ENCODE data around the gene ECE1.
"Not testable (repeated sequence)": the region's sequence is repeated elsewhere in the genome, so short reads cannot be mapped to it uniquely, and the experiment has no call there.

The ECE1 gene

DNA sequence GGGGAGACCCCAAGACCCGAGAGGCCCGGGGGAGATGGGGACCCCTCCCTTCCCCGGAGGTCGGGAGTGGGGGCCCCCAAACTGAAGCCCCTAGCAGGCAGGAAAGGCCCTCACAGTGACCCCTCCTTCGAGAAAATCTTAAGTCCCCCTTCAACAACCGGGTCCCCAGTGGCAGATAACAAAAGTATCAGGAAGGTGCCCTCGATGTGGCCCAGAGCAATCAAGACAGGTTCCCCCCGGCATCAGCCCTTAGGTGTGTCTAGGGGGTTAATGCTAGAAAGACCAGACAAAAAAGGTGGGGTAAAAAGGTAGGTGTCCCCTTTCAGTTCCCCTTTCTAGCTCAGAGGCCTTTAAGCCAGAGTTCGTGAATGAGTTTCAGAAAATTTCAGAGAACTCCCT is 282 bp upstream of the ECE1 start:
- no peak for DNase-seq

DNA sequence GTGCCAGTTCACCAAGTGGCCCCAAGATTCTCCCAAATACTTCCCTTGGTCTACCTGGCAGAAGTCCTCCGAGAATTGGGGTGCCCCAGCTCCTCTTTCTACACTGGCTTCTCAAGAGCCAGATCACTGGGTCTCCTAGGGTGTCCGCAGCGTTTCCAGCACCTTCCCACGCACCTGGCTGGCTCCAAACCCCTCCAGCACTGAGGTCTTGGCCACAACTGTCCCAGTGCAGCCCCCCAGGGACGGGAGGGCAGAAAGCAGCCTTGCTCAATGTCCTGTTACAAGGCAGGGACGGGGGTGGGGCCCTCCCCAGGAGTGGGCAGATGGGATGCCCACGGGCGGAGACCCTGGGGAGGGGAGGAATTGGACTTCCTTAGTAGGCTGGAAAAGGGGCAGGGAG is 1.1 kb downstream of the ECE1 start:
- no peak for DNase-seq

DNA sequence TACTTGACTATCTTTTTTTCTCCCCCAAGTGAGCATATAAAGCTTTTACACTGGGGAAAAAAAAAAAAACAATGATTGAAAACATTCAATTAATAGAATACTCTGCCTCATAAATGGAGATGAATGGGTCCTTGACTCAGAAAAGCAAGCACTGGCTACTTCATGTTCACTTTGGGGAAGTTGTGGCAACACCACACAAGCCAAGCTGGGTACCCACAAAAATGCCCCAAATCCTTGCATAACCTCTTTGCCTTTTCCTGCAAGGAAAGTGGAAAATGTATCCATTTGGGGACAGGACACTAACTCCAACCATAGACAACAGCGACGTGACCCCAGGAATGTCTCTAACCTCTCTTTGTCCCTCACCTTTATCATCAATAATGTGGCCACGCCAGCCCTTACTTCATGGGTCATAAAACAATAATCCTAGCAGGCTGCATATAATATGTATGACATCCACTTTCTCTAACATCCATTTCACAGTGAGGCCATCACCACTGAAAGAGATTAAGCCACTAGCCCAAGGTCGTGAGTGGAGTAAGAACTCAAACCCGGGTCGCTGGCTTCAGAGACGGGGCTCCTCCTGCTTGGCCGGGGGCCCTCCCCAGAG is 2.3 kb downstream of the ECE1 start:
- no peak for DNase-seq

DNA sequence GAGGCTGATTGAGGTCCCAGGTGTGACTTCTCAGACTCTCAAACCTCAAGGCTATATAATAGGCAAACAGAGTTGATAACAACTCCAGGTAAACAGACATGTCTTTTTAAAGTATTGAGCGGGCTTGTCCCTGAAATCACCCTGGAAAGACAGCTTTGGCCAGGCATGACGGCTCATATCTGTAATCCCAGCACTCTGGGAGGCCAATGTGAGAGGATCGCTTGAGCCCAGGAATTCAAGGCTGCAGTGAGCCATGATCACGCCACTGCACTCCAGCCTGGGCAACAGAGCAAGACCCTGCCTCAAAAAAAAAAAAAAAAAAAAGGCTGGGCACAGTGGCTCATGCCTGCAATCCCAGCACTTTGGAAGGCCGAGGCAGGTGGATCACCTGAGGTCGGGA is 4.9 kb downstream of the ECE1 start:
- not testable (repeated sequence) for DNase-seq

DNA sequence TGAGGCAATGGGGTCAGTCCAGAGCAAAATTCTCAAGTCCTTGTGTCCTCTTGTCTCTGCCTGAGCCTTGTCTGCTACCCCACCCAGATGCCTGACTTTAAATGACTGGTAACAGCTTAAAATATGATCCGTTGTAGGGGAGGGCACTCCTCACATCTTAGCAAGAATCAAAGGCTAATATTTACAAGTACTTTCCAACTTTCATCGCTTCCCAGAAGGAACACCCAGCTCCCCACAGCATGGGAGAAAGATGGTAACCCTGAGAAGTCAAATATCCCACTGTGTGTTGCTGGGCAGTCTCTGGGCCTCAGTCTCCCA is 5.2 kb downstream of the ECE1 start:
- no peak for DNase-seq

DNA sequence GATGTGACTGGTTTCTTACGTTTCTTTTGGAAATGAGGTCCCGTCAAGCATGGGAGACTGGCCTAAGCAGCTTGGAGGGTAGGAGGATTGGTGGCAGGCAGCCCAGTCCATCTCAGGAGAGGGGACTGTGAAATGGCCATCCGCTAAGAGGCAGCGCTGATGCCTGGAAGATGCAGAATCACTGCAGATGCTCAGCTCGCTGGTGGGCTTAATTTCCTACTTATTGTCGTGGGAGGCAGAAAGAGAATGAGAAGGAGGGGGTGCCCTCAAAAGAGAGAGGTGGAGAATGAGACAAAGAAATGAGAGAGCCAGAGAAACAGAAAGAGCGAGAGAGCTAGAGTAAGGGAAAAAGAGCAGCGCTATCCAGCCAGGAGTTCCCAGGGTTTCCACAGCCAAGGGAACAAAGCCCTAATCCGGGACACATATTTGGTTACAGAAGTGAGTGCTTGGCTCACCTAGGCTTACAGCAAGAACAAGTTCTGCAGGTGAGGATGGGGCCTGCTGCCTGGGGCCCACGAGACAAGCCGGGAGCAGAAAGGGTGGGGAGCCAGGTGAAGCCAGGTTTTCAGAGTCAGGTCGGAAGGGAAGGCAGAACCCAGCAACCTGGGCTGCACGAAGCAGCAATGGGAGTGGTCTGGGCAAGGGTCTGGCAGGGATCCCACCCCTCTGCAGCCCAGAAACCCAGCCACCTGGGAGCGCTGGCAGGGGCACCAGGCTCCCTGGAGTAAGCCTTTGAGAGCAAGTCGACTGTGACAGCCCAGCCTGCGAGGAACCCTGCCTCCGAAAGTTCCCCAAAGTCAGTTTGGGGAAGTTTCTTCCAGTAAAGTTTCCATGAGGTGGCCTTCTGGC is 5.8 kb downstream of the ECE1 start:
- DNase-seq: no peak

DNA sequence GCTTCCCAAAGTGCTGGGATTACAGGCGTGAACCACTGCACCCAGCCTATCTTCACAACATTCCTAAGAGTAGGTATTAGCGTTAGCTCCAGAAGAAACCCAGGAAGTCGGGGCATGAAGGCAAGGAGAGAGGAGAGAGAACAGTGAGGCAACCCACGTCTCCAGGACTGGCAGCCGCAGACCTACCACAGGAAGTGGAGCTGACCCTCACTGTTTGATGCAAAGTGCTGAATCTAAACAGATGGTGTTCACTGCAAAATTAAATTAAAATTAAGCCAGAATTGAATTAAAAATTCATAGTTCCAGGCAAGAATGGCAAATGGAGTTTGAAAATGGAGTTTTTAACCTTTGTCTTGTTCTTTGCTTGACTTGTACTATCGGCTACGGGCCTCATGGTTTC is 6.7 kb downstream of the ECE1 start:
- DNase-seq: no peak

DNA sequence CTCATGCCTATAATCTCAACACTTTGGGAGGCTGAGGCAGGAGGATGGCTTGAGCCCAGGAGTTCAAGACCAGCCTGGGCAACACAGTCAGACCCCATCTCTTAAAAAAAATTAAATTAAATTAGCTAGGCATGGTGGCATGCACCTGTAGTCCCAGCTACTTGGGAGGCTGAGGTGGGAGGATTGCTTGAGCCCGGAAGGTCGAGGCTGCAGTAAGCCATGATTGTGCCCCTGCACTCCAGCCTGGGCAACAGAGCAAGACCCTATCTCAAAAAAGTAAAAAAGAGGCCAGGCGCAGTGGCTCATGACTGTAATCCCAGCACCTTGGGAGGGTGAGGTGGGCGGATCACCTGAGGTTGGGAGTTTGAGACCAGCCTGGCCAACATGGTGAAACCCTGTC is 8.2 kb downstream of the ECE1 start:
- DNase-seq: not testable (repeated sequence)

DNA sequence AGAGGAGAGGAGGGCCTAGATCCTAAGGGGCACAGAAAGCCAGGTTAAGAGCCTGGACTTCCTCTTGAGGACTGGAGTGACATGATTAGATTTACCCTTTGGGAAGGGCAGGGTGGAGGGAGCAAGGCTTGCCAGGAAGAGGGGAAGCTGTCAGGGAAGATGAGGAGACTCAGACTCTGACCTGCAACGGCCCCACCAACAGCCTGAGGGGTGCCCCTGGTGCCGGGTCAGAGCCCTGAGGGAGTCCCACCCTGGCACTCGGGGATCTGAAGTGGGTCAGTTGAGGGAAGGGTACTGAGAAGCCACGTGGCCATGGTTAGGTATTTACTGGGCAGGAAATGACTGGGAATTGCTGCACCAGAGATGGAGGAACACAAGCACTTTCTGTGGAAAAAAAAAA is 9.8 kb downstream of the ECE1 start:
- no peak for DNase-seq

DNA sequence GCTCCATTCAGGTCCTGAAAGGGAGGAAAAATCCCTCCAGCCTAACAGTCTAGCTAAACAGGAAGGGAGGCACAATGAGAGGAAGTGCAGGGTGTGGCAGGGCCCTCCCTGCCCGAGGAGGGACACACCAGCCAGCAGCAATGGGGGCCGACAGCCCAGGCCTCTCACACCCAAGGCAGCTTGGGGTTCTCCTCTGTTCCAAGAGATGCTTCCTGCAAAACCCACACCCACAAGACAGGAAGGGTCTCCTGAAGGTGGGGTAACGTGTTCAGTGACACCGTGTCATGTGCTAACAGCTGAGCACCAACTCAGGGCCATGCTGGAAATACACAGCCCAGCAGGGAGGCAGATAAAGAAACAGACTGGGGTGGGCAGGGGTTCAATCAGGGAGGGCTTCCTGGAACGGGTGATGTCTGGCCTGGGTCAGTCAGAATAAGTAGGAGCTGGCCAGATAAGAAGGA is 10.2 kb downstream of the ECE1 start:
- no peak for DNase-seq

DNA sequence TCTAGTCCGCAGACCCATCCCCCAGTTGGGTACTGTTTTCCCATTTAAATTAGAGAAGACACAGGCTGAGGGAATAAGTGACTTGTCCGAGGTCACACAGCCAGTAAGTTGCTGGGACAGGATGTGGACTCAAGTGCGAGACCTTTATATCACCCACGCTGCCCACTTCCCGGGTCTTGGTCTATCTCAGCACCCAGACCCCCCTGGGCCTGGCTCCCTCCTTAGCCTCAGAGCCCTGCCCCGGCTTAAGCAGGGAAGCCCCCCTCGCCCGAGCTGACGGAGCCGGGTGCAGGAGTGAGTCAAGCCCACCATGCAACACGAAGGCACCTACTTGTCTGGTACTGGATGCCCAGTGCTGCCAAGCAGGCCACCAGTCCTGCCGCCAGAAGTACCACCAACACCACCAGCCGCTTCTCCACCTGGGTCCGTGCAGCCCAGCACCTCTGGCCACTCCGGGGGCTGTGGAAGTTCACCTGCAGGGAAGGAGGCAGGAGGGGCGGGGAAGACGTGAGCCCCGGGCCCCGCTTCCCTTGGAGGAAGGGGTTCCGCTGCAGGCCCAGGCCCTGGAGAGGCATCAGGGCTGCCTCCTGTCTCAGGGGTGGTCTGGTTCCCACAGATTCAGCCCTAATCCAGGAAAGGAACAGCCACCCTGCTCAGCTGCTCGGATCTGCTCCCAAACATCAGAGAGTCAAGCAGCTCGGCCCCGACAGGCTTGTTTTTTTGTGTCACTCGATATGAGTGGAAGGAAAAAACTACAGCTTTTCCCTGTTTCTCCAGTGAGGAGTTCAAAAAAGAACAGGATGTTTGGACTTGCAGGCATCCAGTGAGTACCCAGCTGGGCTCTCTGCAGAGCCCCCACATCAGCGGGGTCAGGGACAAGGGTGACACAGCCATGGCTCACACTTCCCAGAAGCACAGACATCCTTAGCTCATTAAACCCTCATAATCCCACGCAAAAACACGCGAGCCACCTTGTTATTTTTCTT is 11.1 kb downstream of the ECE1 start:
- DNase-seq: no peak

DNA sequence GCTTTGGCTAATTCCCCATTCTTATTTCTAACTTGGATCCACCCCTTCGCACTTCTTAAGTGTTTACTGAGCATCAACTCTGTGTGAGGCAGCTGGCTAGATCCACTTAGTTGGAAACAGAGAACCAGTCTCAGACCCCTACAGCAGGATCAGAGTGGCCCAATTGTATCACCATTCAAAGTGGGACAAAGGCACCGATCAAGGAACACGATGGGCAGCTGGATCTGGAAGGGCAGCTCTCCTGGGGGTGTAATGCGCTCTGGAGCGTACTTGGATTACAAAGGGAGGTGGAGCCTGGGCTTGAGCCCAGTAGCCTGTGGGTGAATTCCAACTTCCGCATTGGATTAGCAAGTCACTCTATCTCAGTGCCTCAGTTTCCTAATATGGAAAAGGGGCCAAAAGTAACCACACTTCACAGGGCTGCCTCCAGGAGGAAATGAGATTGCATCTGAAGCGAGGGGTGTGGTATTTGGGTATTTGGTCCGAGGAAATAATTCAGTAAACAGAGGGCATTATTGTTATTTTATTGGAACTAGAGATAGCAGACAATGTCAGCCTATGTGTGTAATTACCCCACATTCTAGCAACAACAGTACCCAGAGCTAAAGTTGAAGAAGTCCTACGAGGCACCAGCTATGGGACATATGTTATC is 11.9 kb downstream of the ECE1 start:
- DNase-seq: no peak

DNA sequence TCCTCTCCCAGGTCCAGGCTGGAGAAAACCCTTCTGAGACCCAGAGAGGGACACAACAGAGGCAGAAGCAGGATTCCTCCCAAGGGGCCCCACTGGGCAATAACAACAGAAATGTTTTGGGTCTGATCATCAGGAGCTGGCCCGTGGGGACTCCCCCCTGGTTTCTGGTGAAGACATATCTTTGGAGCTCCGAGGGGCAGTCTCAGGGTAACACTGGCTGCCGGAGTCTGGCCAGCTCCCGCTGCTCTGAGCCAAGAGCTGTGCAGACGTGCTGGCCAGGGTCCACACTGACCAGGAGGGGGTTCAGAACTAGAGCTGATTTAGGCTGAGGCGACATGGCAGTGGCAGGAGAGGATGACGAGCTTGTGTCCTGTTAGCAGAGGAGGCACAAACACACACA is 13.1 kb downstream of the ECE1 start:
- DNase-seq: no peak

DNA sequence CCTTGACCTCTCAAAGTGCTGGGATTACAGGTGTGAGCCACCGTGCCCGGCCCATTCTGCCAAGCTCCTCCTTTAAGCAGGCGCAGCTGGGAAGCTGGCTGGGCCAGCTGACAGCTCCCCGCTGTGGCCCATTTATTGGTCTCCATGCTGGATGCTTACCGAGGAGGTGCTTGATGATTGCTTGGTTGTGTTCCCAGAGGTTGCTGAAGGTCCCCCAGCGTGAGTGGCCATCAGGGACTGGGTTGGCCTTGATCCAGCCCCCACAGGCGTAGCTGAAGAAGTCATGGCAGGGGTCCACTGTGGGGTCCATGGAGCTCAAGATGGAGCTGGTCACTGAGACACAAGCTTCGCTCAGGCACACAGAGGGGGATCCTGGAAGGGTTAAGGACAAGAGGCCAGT is 17.7 kb downstream of the ECE1 start:
- DNase-seq: no peak

DNA sequence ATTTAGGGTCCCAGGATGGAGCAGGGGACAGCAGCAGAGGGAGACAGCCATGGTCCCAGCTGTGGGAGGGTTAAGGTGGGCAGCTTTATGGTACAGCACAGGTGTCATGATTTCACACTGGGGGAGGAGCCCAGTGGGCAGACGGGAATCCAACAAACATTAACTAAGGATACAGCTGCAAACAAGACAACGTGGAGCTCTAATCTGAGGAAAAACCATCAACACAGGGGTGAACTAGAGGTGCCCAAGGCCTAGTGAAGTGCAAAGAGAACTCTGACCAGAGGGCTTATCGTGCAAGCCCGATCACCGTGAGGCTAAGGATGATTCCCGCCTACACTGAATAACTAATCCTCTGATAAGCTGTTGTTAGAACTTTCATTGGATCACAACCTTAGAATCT is 18.7 kb downstream of the ECE1 start:
- DNase-seq: no peak

DNA sequence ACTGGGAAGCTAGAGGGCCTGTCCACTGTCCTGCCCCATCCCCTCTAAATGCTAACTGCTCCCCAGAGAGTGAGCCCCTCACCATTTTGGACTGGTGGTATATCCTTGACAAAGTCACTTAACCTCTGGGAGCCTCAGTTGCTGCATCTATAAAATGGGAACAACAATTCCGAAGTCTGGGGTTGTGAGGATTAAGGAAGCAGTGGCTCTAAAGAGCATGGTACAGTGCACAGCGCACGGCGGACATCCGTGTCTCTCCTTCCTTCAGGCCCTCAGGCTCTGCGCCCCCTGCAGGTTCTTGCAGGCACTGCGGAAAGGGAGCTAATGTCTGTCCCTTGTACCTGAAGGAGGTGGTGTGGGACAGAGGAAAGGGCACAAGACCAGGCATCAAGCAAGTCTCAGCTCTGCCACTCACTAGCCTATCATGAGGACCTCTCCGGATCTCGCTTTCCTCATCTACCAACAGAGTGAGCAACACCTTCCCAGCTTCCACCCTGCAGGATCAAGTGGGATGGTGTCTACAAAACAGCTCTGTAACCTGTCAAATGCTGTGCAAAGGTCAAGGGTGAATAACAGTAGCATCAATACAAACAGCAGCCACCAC is 20.1 kb downstream of the ECE1 start:
- DNase-seq: no peak

DNA sequence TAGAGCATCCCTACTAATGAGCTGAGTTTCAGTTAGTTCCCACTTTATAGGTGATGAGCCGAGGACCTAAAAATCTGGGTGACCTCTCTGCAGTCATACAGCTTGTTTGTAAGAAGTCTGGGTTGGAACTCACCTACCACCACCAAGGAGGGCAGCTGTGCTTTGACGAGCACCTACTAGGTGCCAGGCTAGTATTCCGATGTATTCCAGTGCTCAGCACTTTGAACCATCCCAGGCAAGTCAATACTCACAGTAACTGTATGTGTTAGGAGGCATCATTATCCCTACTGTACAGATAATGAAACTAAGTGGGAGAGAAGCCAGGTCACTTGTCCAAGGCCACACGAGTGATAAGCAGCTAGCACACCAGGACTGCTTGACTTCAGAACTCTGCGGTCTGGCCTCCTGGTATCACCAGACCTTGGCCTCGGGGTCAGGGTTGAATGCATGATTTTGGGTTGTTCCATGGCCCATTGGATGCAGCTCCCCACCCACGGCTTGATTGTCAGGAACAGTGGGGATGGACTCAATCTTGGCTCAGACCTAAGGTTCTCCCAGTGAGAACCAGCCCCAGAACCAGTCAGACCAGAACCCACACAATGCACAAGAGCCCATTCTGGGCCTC is 20.7 kb downstream of the ECE1 start:
- DNase-seq: no peak

DNA sequence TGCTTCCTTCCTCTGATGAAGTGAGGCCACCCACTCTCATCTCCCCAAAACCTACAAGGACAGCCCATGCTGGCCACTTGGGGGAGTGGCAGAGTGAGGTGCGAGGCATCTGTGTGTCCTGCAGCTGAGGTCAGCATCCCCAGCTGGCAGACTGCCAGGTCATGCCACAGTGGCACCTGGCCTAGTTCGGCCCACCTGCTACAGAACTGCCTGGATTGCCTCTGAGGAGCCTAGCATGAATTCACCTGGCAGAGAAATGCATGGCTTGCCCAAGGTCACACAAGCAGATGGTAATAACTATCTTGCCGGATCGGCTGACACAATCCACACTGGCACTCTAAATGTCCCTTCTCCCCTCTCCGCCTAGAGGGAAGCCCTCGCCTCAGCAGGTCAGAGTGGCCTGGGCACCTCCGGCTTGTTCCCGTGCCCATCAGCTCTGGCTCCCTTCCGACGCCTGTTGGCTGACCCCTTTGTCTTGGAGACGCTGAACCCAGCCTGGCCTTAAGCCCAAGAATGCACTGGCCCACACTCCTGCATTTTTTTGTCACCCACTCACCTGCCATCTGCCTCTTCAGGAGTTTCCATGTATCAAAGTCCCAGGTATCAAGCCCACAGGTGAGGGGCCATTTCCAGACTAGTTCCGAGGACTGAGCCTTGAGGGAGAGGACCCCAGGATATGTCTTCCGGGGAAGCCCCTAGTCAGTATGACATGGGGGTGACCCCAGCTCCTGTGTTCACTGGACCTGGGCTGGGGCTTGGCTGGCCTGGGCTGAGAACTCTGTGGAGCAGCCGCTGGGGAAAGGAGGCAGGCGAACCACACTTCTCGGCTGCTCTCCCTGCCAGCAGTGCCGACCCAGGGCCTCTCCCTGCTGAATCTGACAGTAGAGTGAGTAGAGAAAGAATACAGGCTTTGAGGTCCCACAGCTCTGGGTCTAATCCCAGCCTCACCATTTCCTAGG is 21.7 kb downstream of the ECE1 start:
- DNase-seq: no peak

DNA sequence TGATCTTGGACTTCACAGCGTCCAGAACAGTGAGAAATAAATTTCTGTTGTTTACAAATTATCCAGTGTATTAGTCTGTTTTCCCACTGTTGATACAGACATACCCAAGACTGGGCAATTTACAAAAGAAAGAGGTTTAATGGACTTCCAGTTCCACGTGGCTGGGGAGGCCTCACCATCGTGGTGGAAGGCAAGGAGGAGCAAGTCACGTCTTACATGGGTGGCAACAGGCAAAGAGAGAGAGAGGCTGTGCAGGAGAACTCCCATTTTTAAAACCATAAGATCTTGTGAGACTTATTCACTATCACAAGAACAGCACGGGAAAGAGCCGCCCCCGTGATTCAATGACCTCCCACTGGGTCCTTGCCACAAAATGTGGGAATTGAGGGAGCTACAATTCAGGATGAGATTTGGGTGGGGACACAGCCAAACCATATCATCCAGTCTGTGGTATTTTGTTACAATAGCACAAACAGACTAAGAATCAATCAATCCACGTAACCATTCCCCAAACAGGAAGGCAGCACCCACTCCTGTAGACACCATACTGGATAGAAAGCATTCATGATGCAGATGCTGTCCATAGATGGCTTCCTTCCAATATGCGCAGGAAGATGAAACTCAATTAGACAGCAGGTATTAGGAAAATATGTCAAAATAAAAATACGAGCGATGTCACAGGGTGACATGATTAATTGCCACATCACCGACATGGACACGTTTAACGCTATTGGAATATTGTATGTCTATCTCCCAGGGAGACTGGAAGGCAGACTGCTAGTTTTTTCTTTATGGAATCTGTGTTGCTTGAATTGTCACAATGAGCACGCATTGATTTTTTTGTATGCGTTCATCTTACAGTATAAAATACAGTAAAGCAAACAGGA is 22.8 kb downstream of the ECE1 start:
- no peak for DNase-seq
